ENCODE data around the gene TMPO.

GRCh38 chr12:98580695-98581094, 65.3 kb downstream of the TMPO start:
- TF ChIP-seq TAF1 (IDR thresholded peaks at IDR 0.05; ENCODE audit: borderline replicate concordance, insufficient read depth, low read length): no peak
- TF ChIP-seq POLR2AphosphoS5 (IDR thresholded peaks at IDR 0.05; ENCODE audit: low read depth, low read length): no peak

Measured in PFSK-1 (cell line).